Loucy (cell line): ENCODE measurements around the gene DNAJC1.

Experiments used
- H2AFZ ChIP-seq: fragments of 200-600 bp; sonication (generic); 2 replicates; pipeline ENCODE4 v1.6.0; 2016; ENCODE audit warnings: antibody characterized with exemption, mild to moderate bottlenecking, low read length, moderate library complexity
- H3F3A ChIP-seq: fragments of 200-600 bp; 2 replicates; pipeline ENCODE4 v1.6.0; 2016; ENCODE audit warnings: antibody characterized with exemption, low read depth, mild to moderate bottlenecking
- H3K27me3 ChIP-seq: fragments of 200-600 bp; sonication (generic); 2 replicates; pipeline ENCODE4 v1.6.1; 2014; ENCODE audit warnings: low read length, mild to moderate bottlenecking; ENCODE audit not compliant: insufficient read depth, poor library complexity, severe bottlenecking
- H3K36me3 ChIP-seq: fragments of 200-600 bp; sonication (generic); 2 replicates; pipeline ENCODE4 v1.6.1; 2016; ENCODE audit warnings: low read length; ENCODE audit not compliant: insufficient read depth
- H3K4me1 ChIP-seq: fragments of 200-600 bp; sonication (generic); 2 replicates; pipeline ENCODE4 v1.5.1; 2014; ENCODE audit warnings: low read length, mild to moderate bottlenecking; ENCODE audit not compliant: insufficient read depth, poor library complexity, severe bottlenecking
- H3K4me2 ChIP-seq: fragments of 200-600 bp; sonication (generic); 2 replicates; pipeline ENCODE4 v1.6.0; 2014; ENCODE audit warnings: antibody characterized with exemption, low read length, low read depth, mild to moderate bottlenecking; ENCODE audit not compliant: poor library complexity, severe bottlenecking
- H3K4me3 ChIP-seq: fragments of 200-600 bp; sonication (generic); 2 replicates; pipeline ENCODE4 v1.5.1; 2014; ENCODE audit warnings: low read length, mild to moderate bottlenecking, mixed read lengths; ENCODE audit not compliant: poor library complexity, severe bottlenecking
- H3K79me2 ChIP-seq: fragments of 200-600 bp; sonication (generic); 2 replicates; pipeline ENCODE4 v1.6.1; 2014; ENCODE audit warnings: low read length; ENCODE audit not compliant: insufficient read depth
- H3K9ac ChIP-seq: fragments of 200-600 bp; sonication (generic); 2 replicates; pipeline ENCODE4 v1.6.0; 2014; ENCODE audit warnings: mild to moderate bottlenecking, low read depth, low read length, moderate library complexity; ENCODE audit not compliant: poor library complexity, severe bottlenecking
- H3K9me2 ChIP-seq: fragments of 200-600 bp; sonication (generic); replicated peaks from 2 replicates; pipeline ENCODE4 v1.6.1; 2016; ENCODE audit warnings: low read depth, low read length, mixed read lengths
- H3K9me3 ChIP-seq: fragments of 200-600 bp; sonication (generic); 2 replicates; pipeline ENCODE4 v1.6.1; 2014; ENCODE audit warnings: mild to moderate bottlenecking, antibody characterized with exemption, low read length, low read depth; ENCODE audit not compliant: insufficient read depth
- H4K20me1 ChIP-seq: fragments of 200-600 bp; sonication (generic); 2 replicates; pipeline ENCODE4 v1.6.0; 2014; ENCODE audit warnings: antibody characterized with exemption, low read length, mild to moderate bottlenecking; ENCODE audit not compliant: insufficient read depth, poor library complexity, severe bottlenecking
- CTCF ChIP-seq: fragments of 200-600 bp; sonication (generic); conservative IDR thresholded peaks from 2 replicates; pipeline ENCODE4 v1.5.1; 2014; ENCODE audit warnings: mild to moderate bottlenecking, antibody characterized with exemption, low read length
- EZH2phosphoT487 ChIP-seq: fragments of 200-600 bp; IDR thresholded peaks from 2 replicates; pipeline ENCODE4 v1.6.1; 2018; ENCODE audit warnings: antibody characterized with exemption, mild to moderate bottlenecking, moderate library complexity, borderline replicate concordance

The DNAJC1 gene

GRCh38 chr10:21910798-21911197 lies 92.7 kb downstream of the DNAJC1 start:
- TF ChIP-seq EZH2phosphoT487, result no peak
- TF ChIP-seq CTCF, result no peak
- Histone ChIP-seq H3K9ac (no peak overlapping the region), H3K9me3 (no peaks in the 10 kb centered on the region), H3K27me3 (no peaks in the 10 kb centered on the region), H2AFZ (no peak overlapping the region), H3K4me3 (no peak overlapping the region), H3K4me2 (no peak overlapping the region), H3K4me1 (no peaks in the 10 kb centered on the region), H3K79me2 (no peaks in the 10 kb centered on the region), H3K9me2 (no peaks in the 10 kb centered on the region), H3F3A (no peaks in the 10 kb centered on the region), H3K36me3 (peaks cover 18% of the 10 kb centered on the region; the same call in 1 of the 2 replicates), H4K20me1 (no peaks in the 10 kb centered on the region)

- TF ChIP-seq EZH2phosphoT487, result no peak
- TF ChIP-seq CTCF, result no peak
- Histone ChIP-seq H4K20me1 (no peaks in the 10 kb centered on the region), H2AFZ (no peak overlapping the region), H3K27me3 (no peaks in the 10 kb centered on the region), H3K4me2 (no peak overlapping the region), H3K4me1 (no peaks in the 10 kb centered on the region), H3K4me3 (no peak overlapping the region), H3K79me2 (no peaks in the 10 kb centered on the region), H3K36me3 (peaks cover 29% of the 10 kb centered on the region), H3K9me2 (no peaks in the 10 kb centered on the region), H3K9me3 (no peaks in the 10 kb centered on the region), H3F3A (no peaks in the 10 kb centered on the region), H3K9ac (no peak overlapping the region)
Observed at GRCh38 chr10:21907436-21907835, 96.1 kb downstream of the DNAJC1 start.

- no peaks in the 10 kb centered on the region for H4K20me1 ChIP-seq
- no peak overlapping the region for H2AFZ ChIP-seq
- H3K79me2 ChIP-seq, result no peaks in the 10 kb centered on the region
- H3K4me1 ChIP-seq, result no peaks in the 10 kb centered on the region
- no peaks in the 10 kb centered on the region for H3K9me2 ChIP-seq
- no peak overlapping the region for H3K4me3 ChIP-seq
- H3K27me3 ChIP-seq, result no peaks in the 10 kb centered on the region
- TF ChIP-seq EZH2phosphoT487 (no peak), CTCF (no peak)
- H3K36me3 ChIP-seq, result peaks cover 38% of the 10 kb centered on the region
- no peak overlapping the region for H3K9ac ChIP-seq
- no peak overlapping the region for H3K4me2 ChIP-seq
- H3K9me3 ChIP-seq, result no peaks in the 10 kb centered on the region
- no peaks in the 10 kb centered on the region for H3F3A ChIP-seq
Observed at GRCh38 chr10:21904930-21905329, 98.6 kb downstream of the DNAJC1 start.
